ENCODE data around the gene KRTAP12-2.

DNA sequence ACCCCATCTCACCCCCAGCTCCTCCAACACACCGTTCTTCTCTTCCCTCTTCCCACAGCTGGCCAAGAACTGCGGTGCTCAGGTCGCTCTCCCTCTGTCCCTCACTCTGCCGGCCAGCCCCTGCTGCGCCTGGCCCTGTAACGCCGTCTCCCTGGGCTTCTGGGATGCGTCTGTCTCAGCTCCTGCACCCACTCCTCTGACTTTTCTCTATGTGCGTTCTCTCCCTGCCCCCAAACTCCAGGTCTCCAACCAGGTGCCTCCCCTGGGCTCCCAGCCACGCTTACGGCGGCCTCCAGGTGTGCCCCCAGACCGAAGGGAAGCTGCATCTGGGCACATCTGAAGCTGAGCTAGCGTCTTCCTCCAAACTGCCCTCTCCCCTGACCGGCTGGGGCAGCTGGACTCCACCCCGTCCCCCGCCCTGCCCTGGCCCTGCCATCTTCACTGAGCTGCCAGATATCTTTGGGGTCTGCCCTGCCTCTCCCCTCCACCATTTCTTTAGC lies 32.8 kb upstream of the KRTAP12-2 start:
- TF ChIP-seq, protein P1, sequence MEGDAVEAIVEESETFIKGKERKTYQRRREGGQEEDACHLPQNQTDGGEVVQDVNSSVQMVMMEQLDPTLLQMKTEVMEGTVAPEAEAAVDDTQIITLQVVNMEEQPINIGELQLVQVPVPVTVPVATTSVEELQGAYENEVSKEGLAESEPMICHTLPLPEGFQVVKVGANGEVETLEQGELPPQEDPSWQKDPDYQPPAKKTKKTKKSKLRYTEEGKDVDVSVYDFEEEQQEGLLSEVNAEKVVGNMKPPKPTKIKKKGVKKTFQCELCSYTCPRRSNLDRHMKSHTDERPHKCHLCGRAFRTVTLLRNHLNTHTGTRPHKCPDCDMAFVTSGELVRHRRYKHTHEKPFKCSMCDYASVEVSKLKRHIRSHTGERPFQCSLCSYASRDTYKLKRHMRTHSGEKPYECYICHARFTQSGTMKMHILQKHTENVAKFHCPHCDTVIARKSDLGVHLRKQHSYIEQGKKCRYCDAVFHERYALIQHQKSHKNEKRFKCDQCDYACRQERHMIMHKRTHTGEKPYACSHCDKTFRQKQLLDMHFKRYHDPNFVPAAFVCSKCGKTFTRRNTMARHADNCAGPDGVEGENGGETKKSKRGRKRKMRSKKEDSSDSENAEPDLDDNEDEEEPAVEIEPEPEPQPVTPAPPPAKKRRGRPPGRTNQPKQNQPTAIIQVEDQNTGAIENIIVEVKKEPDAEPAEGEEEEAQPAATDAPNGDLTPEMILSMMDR (IDR thresholded peaks at IDR 0.05): no peak
- TF ChIP-seq POLR2A (IDR thresholded peaks at IDR 0.05): no peak

Data from esophagus squamous epithelium (tissue), 4 donors.